HCT116 (cell line): ENCODE data around the gene TPM4. TPM values are rescaled to one million over a fixed set of nuclear protein-coding genes. Genes with fewer than 3 reads are reported as not detected.

Experiments
- ATAC-seq: fragments of 200-7000 bp; cut with Tn5 transposase; 2 replicates; pipeline ENCODE4 v1.9.1; 2020; ENCODE audit warnings: mild to moderate bottlenecking, moderate library complexity
- BruUV-seq: library from RNA; stranded (reverse); fragments of 400-500 nt; replicated peaks from 2 replicates; lab custom pipeline; 2021; lab: Mats Ljungman, UMichigan
- CTCF ChIA-PET: fragments of 300-600 bp; sonication (Branson Sonifier 250); formaldehyde crosslinking; loops from one replicate; lab custom pipeline; 2021; ENCODE audit warnings: antibody characterized with exemption; lab: Charles Lee
- POLR2A ChIA-PET: fragments of 300-600, 350-600 bp; sonication (Branson Sonifier 250); formaldehyde crosslinking; loops from one replicate; lab custom pipeline; 2021; ENCODE audit warnings: antibody characterized with exemption; lab: Charles Lee
- RAD21 ChIA-PET, 2 experiments: fragments of 300-600 bp; sonication (Branson Sonifier 250); formaldehyde crosslinking; loops; one replicate each; lab custom pipeline; 2023; ENCODE audit warnings: low total read pairs in 2 of 2; ENCODE audit not compliant: uncharacterized antibody in 2 of 2, unreplicated experiment in 2 of 2, low non-redundant PET in 1 of 2; lab: Charles Lee
- DNase-seq: peaks from one replicate; pipeline ENCODE4 v3.0.0-alpha.2; 2010; ENCODE audit warnings: low read depth, low spot score
- H2AFZ ChIP-seq: fragments of 200-600 bp; shearing (Covaris generic), sonication (generic); 2 replicates; pipeline ENCODE4 v1.6.1; 2017; ENCODE audit warnings: low read depth, mixed run types, mixed read lengths, antibody characterized with exemption, low read length; ENCODE audit not compliant: poor library complexity, severe bottlenecking
- H3K27ac ChIP-seq: 2 replicates; pipeline ENCODE4 v1.5.1; 2012; ENCODE audit warnings: low read depth, low read length
- H3K27me3 ChIP-seq: fragments of 200-600 bp; sonication (generic); 2 replicates; pipeline ENCODE4 v1.6.1; 2016; ENCODE audit warnings: mixed run types, low read length, mixed read lengths; ENCODE audit not compliant: insufficient read depth
- H3K36me3 ChIP-seq, 2 experiments: fragments of 200-500 bp in 1 of 2; fragments of 200-600 bp in 1 of 2; sonication (Bioruptor generic) in 1 of 2; sonication (generic) in 1 of 2; 2 replicates each; pipeline versions ENCODE4 v1.5.1 to v1.6.1; 2014 to 2016; ENCODE audit warnings: low read length in 2 of 2, inconsistent platforms in 1 of 2, mixed read lengths in 1 of 2, mixed run types in 1 of 2; ENCODE audit not compliant: insufficient read depth in 2 of 2, control insufficient read depth in 1 of 2
- H3K4me1 ChIP-seq, 2 experiments: fragments of 200-600 bp in 1 of 2; sonication (generic) in 1 of 2; 2 replicates each; pipeline versions ENCODE4 v1.5.1 to v1.6.1; 2012 to 2017; ENCODE audit warnings: low read length in 2 of 2, inconsistent platforms in 1 of 2, mild to moderate bottlenecking in 1 of 2, mixed read lengths in 1 of 2, mixed run types in 1 of 2, moderate library complexity in 1 of 2; ENCODE audit not compliant: insufficient read depth in 2 of 2, control insufficient read depth in 1 of 2
- H3K4me2 ChIP-seq: fragments of 200-600 bp; sonication (generic); 2 replicates; pipeline ENCODE4 v1.6.1; 2017; ENCODE audit warnings: mixed run types, low read length, mixed read lengths
- H3K4me3 ChIP-seq, 2 experiments: fragments of 200-600 bp in 1 of 2; sonication (generic) in 1 of 2; replicated peaks in 1 of 2; 2 replicates each; pipeline ENCODE4 v1.5.1; 2011 to 2016; ENCODE audit warnings: low read length in 2 of 2, control low read depth in 1 of 2, low read depth in 1 of 2, mild to moderate bottlenecking in 1 of 2, mixed read lengths in 1 of 2, mixed run types in 1 of 2
- H3K79me2 ChIP-seq: fragments of 200-600 bp; sonication (generic); 2 replicates; pipeline ENCODE4 v1.6.1; 2017; ENCODE audit warnings: mild to moderate bottlenecking, mixed run types, low read length, moderate library complexity, mixed read lengths; ENCODE audit not compliant: insufficient read depth
- H3K9ac ChIP-seq: fragments of 200-600 bp; sonication (generic); 2 replicates; pipeline ENCODE4 v1.6.1; 2016; ENCODE audit warnings: low read length, mixed read lengths
- H3K9me2 ChIP-seq: fragments of 200-600 bp; sonication (generic), shearing (Covaris generic); 2 replicates; pipeline ENCODE4 v1.6.1; 2017; ENCODE audit warnings: mixed run types, mild to moderate bottlenecking, moderate library complexity; ENCODE audit not compliant: insufficient read depth
- H3K9me3 ChIP-seq, 2 experiments: fragments of 200-500 bp in 1 of 2; fragments of 200-600 bp in 1 of 2; sonication (Bioruptor generic) in 1 of 2; sonication (generic) in 1 of 2; 2 replicates each; pipeline ENCODE4 v1.6.1; 2014 to 2017; ENCODE audit warnings: low read length in 2 of 2, mixed read lengths in 2 of 2, inconsistent platforms in 1 of 2, low read depth in 1 of 2, mild to moderate bottlenecking in 1 of 2, mixed run types in 1 of 2, moderate library complexity in 1 of 2; ENCODE audit not compliant: control insufficient read depth in 1 of 2, insufficient read depth in 1 of 2
- H4K20me1 ChIP-seq: fragments of 200-600 bp; sonication (generic), shearing (Covaris generic); 2 replicates; pipeline ENCODE4 v1.6.1; 2017; ENCODE audit warnings: mixed run types, mild to moderate bottlenecking, moderate library complexity; ENCODE audit not compliant: insufficient read depth
- ELF1 ChIP-seq: IDR thresholded peaks from 2 replicates; pipeline ENCODE4 v1.6.1; 2012; ENCODE audit warnings: low read depth, borderline replicate concordance
- JUND ChIP-seq: IDR thresholded peaks from 2 replicates; pipeline ENCODE4 v1.6.1; 2012
- POLR2AphosphoS5 ChIP-seq: IDR thresholded peaks from 2 replicates; pipeline ENCODE4 v1.6.1; 2011; ENCODE audit warnings: mild to moderate bottlenecking, low read depth, low read length, moderate library complexity
- TCF7L2 ChIP-seq: IDR thresholded peaks from 2 replicates; pipeline ENCODE4 v1.7.0; 2011; ENCODE audit warnings: borderline replicate concordance, inconsistent platforms; ENCODE audit not compliant: insufficient read depth, insufficient read length; ENCODE audit errors: extremely low read depth
- YY1 ChIP-seq: IDR thresholded peaks from 2 replicates; pipeline ENCODE4 v1.6.1; 2011; ENCODE audit warnings: low read length, low read depth, moderate library complexity, mild to moderate bottlenecking; ENCODE audit not compliant: insufficient replicate concordance; ENCODE audit errors: extremely low read depth
- intact Hi-C: fragments of 100-400 bp; cut with micrococcal nuclease; formaldehyde crosslinking; loops from 2 replicates; pipeline ENCODE4 v1.10.0; 2022
- total RNA-seq: library from RNA; stranded (reverse); gene quantifications from one replicate; pipeline ENCODE4 v1.2.1, GENCODE V29; 2021; ENCODE audit not compliant: unreplicated experiment
- TF ChIP-seq, protein P1 (sequence below): IDR thresholded peaks from 2 replicates; pipeline ENCODE4 v1.6.1; 2012
- TF ChIP-seq, protein P2 (sequence below): IDR thresholded peaks from 2 replicates; pipeline ENCODE4 v1.6.1; 2011; ENCODE audit warnings: mild to moderate bottlenecking, low read length, moderate library complexity; ENCODE audit not compliant: insufficient replicate concordance; ENCODE audit errors: extremely low read depth
- TF ChIP-seq, protein P3 (sequence below), 3 experiments: fragments of 200-600 bp in 1 of 3; sonication (generic) in 1 of 3; IDR thresholded peaks in 2 of 3; conservative IDR thresholded peaks in 1 of 3; 2 replicates each; pipeline ENCODE4 v1.5.1; 2012 to 2017; ENCODE audit warnings: low read depth in 2 of 3, low read length in 2 of 3, antibody characterized with exemption in 1 of 3, borderline replicate concordance in 1 of 3, control low read depth in 1 of 3, mild to moderate bottlenecking in 1 of 3, mixed read lengths in 1 of 3, mixed run types in 1 of 3, moderate library complexity in 1 of 3; ENCODE audit not compliant: insufficient read depth in 1 of 3
- TF ChIP-seq, protein P4 (sequence below): IDR thresholded peaks from 2 replicates; pipeline ENCODE4 v1.6.1; 2012

The TPM4 gene
- total RNA-seq, 1 experiment from 2014 or later = 275 TPM

DNA sequence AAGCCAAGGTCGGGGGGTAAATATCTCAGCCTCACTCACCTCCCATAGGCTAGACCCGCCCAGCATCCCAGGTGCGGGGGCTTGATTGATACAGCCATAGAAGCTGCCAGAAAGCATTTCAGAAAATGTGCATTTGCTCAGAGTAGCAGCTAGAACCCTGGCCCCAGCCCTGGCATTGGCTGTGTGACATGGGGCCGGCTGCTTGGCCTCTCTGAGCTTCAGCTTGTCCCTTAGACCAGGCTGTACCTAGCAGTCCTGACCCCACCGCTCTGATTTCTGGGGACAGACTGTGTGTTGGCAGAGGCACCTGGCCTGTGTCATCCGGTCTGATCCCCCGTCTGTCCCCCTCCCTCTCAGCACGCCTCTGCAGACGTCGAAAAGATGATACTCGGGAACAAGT lies 50.8 kb downstream of the TPM4 start:
- Histone ChIP-seq H4K20me1 (no peaks in the 10 kb centered on the region), H3K9ac (no peak overlapping the region), H3K4me3 (no peak overlapping the region), H3K9me2 (no peaks in the 10 kb centered on the region), H3K27me3 (no peaks in the 10 kb centered on the region), H3K27ac (no peak overlapping the region), H3K4me2 (no peak overlapping the region), H3K9me3 (no peaks in the 10 kb centered on the region), H2AFZ (no peak overlapping the region), H3K4me1 (no peaks in the 10 kb centered on the region), H3K79me2 (peaks cover 4% of the 10 kb centered on the region; the same call in 1 of the 2 replicates), H3K36me3 (peaks cover 44 to 56% of the 10 kb centered on the region in 2 experiments)
- ChIA-PET CTCF (no interaction called here), RAD21 (no interaction called here), POLR2A (no interaction called here)
- DNase-seq (no peak), ATAC-seq (no peak)
- intact Hi-C loops = no loop called here
- BruUV-seq = no TSS peak
- TF ChIP-seq YY1 (no peak), TCF7L2 (no peak), ELF1 (no peak), POLR2AphosphoS5 (no peak), JUND (no peak)
- TF ChIP-seq, protein P1, sequence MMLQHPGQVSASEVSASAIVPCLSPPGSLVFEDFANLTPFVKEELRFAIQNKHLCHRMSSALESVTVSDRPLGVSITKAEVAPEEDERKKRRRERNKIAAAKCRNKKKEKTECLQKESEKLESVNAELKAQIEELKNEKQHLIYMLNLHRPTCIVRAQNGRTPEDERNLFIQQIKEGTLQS = no peak
- TF ChIP-seq, protein P2, sequence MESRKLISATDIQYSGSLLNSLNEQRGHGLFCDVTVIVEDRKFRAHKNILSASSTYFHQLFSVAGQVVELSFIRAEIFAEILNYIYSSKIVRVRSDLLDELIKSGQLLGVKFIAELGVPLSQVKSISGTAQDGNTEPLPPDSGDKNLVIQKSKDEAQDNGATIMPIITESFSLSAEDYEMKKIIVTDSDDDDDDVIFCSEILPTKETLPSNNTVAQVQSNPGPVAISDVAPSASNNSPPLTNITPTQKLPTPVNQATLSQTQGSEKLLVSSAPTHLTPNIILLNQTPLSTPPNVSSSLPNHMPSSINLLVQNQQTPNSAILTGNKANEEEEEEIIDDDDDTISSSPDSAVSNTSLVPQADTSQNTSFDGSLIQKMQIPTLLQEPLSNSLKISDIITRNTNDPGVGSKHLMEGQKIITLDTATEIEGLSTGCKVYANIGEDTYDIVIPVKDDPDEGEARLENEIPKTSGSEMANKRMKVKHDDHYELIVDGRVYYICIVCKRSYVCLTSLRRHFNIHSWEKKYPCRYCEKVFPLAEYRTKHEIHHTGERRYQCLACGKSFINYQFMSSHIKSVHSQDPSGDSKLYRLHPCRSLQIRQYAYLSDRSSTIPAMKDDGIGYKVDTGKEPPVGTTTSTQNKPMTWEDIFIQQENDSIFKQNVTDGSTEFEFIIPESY = no peak
- TF ChIP-seq, protein P3, sequence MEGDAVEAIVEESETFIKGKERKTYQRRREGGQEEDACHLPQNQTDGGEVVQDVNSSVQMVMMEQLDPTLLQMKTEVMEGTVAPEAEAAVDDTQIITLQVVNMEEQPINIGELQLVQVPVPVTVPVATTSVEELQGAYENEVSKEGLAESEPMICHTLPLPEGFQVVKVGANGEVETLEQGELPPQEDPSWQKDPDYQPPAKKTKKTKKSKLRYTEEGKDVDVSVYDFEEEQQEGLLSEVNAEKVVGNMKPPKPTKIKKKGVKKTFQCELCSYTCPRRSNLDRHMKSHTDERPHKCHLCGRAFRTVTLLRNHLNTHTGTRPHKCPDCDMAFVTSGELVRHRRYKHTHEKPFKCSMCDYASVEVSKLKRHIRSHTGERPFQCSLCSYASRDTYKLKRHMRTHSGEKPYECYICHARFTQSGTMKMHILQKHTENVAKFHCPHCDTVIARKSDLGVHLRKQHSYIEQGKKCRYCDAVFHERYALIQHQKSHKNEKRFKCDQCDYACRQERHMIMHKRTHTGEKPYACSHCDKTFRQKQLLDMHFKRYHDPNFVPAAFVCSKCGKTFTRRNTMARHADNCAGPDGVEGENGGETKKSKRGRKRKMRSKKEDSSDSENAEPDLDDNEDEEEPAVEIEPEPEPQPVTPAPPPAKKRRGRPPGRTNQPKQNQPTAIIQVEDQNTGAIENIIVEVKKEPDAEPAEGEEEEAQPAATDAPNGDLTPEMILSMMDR (IDR thresholded peaks at IDR 0.05 in 2 of 3, conservative IDR thresholded peaks at IDR 0.05 in 1 of 3; ENCODE audit: borderline replicate concordance in 1 of 3, insufficient read depth in 1 of 3, low read depth in 2 of 3, low read length in 2 of 3) = no peak
- TF ChIP-seq, protein P4, sequence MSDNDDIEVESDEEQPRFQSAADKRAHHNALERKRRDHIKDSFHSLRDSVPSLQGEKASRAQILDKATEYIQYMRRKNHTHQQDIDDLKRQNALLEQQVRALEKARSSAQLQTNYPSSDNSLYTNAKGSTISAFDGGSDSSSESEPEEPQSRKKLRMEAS = no peak
